Measurements from ENCODE around the gene KRTAP27-1.

DNA sequence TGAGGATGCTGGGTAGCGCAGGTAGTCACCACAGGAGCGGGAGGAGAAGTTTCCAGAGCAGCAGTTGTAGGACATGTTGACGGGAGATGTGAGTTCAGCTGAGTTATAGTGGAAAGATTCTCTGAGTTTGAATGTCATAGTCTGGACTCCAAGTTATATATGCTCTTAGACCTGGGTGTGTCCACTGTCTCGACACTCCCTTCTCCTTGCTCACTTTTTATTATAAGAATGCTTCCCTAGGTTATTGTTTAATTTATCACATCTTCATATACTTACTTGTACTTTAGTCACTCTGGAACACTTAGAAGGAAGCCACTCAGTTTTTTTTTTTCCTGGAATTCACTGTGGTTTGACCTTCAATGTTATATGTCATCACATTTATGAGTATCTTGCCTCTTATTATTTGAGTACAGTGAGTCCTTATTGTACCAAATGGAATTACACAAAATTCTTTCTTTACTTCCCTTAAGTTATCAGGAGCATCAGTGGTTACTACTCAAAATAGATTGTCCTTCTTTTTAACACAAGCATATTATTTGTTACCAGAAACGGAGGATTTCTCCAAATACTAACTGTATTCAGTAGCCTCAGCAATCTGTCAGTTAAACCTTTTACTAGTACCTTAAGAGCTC lies 34.8 kb upstream of the KRTAP27-1 start, which contains the start of gene KRTAP13-2:
- TF ChIP-seq POLR2A (IDR thresholded peaks at IDR 0.05) (no peak), CTCF (IDR thresholded peaks at IDR 0.05) (no peak), POLR2AphosphoS5 (IDR thresholded peaks at IDR 0.05) (no peak)

Data from gastroesophageal sphincter (tissue), 3 donors.